Measurements from ENCODE around the gene ST8SIA2.

DNA sequence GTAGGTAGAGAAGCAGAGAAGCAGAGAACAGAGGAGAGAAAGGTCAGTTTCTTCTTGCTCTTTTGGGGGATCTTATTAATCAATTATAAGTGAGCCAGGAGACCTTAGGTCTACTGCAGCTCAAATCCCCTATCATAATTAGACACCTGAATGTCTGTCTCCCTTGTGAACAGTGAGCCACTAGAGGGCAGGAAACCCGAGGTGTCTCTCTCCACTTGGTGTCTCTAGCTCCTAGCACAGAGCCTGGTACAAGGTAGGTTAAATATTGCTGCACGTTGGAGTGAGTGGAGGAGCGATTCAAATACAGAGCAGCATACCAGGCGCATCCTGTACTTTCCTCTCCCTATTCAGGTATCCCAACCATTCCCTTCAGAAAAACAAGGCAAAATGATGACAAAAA is 2.0 kb upstream of the ST8SIA2 start:
- TF ChIP-seq, protein P1, sequence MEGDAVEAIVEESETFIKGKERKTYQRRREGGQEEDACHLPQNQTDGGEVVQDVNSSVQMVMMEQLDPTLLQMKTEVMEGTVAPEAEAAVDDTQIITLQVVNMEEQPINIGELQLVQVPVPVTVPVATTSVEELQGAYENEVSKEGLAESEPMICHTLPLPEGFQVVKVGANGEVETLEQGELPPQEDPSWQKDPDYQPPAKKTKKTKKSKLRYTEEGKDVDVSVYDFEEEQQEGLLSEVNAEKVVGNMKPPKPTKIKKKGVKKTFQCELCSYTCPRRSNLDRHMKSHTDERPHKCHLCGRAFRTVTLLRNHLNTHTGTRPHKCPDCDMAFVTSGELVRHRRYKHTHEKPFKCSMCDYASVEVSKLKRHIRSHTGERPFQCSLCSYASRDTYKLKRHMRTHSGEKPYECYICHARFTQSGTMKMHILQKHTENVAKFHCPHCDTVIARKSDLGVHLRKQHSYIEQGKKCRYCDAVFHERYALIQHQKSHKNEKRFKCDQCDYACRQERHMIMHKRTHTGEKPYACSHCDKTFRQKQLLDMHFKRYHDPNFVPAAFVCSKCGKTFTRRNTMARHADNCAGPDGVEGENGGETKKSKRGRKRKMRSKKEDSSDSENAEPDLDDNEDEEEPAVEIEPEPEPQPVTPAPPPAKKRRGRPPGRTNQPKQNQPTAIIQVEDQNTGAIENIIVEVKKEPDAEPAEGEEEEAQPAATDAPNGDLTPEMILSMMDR (IDR thresholded peaks at IDR 0.05) = no peak
- TF ChIP-seq POLR2A (IDR thresholded peaks at IDR 0.05) = no peak
- no peak for TF ChIP-seq EP300 (IDR thresholded peaks at IDR 0.05)

All from suprapubic skin (tissue), 3 donors.